ENCODE results near the gene UBAC1.
"Not testable (repeated sequence)": the region's sequence is repeated elsewhere in the genome, so short reads cannot be mapped to it uniquely, and the experiment has no call there.

The UBAC1 gene

GRCh38 chr9:135905380-135906258 is 55.6 kb downstream of the UBAC1 start:
- in situ Hi-C loops (cut with MboI; ENCODE audit: low sequenced_read_pairs): no loop called here

- in situ Hi-C loops (cut with MboI; ENCODE audit: low sequenced_read_pairs): no loop called here
These were observed 57.2 kb downstream of the UBAC1 start for GRCh38 chr9:135903786-135904520.

- in situ Hi-C loops (cut with MboI; ENCODE audit: low sequenced_read_pairs): no loop called here
These were observed 57.9 kb downstream of the UBAC1 start for GRCh38 chr9:135903358-135903656.

GRCh38 chr9:135902655-135903357 is 58.4 kb downstream of the UBAC1 start:
- in situ Hi-C loops (cut with MboI; ENCODE audit: low sequenced_read_pairs): no loop called here

GRCh38 chr9:135901826-135902225 is 59.3 kb downstream of the UBAC1 start:
- in situ Hi-C loops (cut with MboI; ENCODE audit: low sequenced_read_pairs): no loop called here

- in situ Hi-C loops (cut with MboI; ENCODE audit: low sequenced_read_pairs): no loop called here
These were observed 60.0 kb downstream of the UBAC1 start for GRCh38 chr9:135901031-135901758.

- in situ Hi-C loops (cut with MboI; ENCODE audit: low sequenced_read_pairs): no loop called here
These were observed 62.4 kb downstream of the UBAC1 start for GRCh38 chr9:135898634-135899407.

- in situ Hi-C loops (cut with MboI; ENCODE audit: low sequenced_read_pairs): no loop called here
These were observed 64.5 kb downstream of the UBAC1 start for GRCh38 chr9:135896626-135897025.

- in situ Hi-C loops (cut with MboI; ENCODE audit: low sequenced_read_pairs): no loop called here
These were observed 65.0 kb downstream of the UBAC1 start for GRCh38 chr9:135896205-135896604.

- in situ Hi-C loops (cut with MboI; ENCODE audit: low sequenced_read_pairs): no loop called here
These were observed 65.8 kb downstream of the UBAC1 start for GRCh38 chr9:135895202-135895848.

- in situ Hi-C loops (cut with MboI; ENCODE audit: low sequenced_read_pairs): no loop called here
These were observed 68.1 kb downstream of the UBAC1 start for GRCh38 chr9:135893104-135893503.

- in situ Hi-C loops (cut with MboI; ENCODE audit: low sequenced_read_pairs): not testable (repeated sequence)
These were observed 68.8 kb downstream of the UBAC1 start for GRCh38 chr9:135892327-135892726.

- in situ Hi-C loops (cut with MboI; ENCODE audit: low sequenced_read_pairs): no loop called here
These were observed 70.0 kb downstream of the UBAC1 start for GRCh38 chr9:135891027-135891631.

GRCh38 chr9:135890190-135891026 is 70.8 kb downstream of the UBAC1 start:
- in situ Hi-C loops (cut with MboI; ENCODE audit: low sequenced_read_pairs): no loop called here

GRCh38 chr9:135889564-135890189 is 71.5 kb downstream of the UBAC1 start:
- in situ Hi-C loops (cut with MboI; ENCODE audit: low sequenced_read_pairs): no loop called here

- in situ Hi-C loops (cut with MboI; ENCODE audit: low sequenced_read_pairs): no loop called here
These were observed 72.3 kb downstream of the UBAC1 start for GRCh38 chr9:135888766-135889394.

GRCh38 chr9:135888126-135888765 is 72.9 kb downstream of the UBAC1 start:
- in situ Hi-C loops (cut with MboI; ENCODE audit: low sequenced_read_pairs): no loop called here

Data from HL-60/S4 treated with phorbol 12-myristate 13-acetate at 8.2 ng/mL for 4 days and 3 days (cell line).